Muscle of leg (tissue), 11 donors: ENCODE results near the gene STAG1. TPM values are rescaled to one million over a fixed set of nuclear protein-coding genes. Genes with fewer than 3 reads are reported as not detected.

ENCODE experiments used
- DNase-seq: peaks from one replicate; pipeline ENCODE4 v3.0.0; 2013
- H3K27ac ChIP-seq: one replicate; pipeline ENCODE4 v1.5.1; 2013; ENCODE audit warnings: mild to moderate bottlenecking, low read length, control low read depth
- H3K27me3 ChIP-seq: one replicate; pipeline ENCODE4 v1.6.1; 2013; ENCODE audit warnings: low read length; ENCODE audit not compliant: control insufficient read depth, insufficient read depth
- H3K36me3 ChIP-seq: one replicate; pipeline ENCODE4 v1.6.1; 2013; ENCODE audit warnings: low read length; ENCODE audit not compliant: control insufficient read depth, insufficient read depth
- H3K4me1 ChIP-seq: one replicate; pipeline ENCODE4 v1.6.1; 2013; ENCODE audit warnings: low read length; ENCODE audit not compliant: control insufficient read depth, insufficient read depth
- H3K4me3 ChIP-seq: one replicate; pipeline ENCODE4 v1.5.1; 2013; ENCODE audit warnings: low read length, control low read depth
- H3K9me3 ChIP-seq: replicated peaks from 2 replicates; pipeline ENCODE4 v1.6.1; 2013; ENCODE audit warnings: low read depth, low read length; ENCODE audit not compliant: control insufficient read depth
- WGBS: methylation state at CpG from one replicate; pipeline ENCODE4 v1.1.5; 2013; ENCODE audit warnings: missing lambda C conversion rate; ENCODE audit not compliant: insufficient coverage; 5-methylcytosine and 5-hydroxymethylcytosine counted together
- polyA plus RNA-seq, 8 donors: library from polyadenylated mRNA; unstranded; fragments of 120-200 nt; gene quantifications; one replicate each; pipeline versions ENCODE4 v1.2.1 to v1.2.3, GENCODE V29; 2013; ENCODE audit warnings: inconsistent platforms in 1 of 8, low replicate concordance in 1 of 8; ENCODE audit not compliant: insufficient read length in 8 of 8, insufficient read depth in 1 of 8
- total RNA-seq: library from RNA; stranded (reverse); fragments of 120-200 nt; gene quantifications from one replicate; pipeline ENCODE4 v1.2.4, GENCODE V29; 2013

STAG1 gene
- total and polyA plus RNA-seq, 9 donors, result 22.9 to 52.2 (median 32.9) TPM

DNA sequence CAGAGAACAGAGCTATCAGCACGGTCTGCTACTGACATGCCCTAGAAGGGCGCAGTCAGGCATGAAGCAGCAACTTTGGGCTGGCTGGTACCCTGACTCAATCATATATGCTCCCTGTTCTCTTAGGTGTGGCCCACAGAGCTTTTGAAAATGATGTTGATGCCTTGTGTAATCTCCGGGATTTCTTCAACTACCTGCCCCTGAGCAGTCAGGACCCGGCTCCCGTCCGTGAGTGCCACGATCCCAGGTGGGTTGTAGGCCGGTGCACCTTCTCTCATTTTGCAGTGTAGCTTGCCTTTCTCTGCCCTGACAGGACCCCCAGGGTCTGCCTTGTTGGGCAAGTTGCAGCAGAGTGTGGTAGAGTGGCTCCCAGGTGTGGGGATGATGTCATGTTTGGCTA is 454.4 kb downstream of the STAG1 start:
- WGBS, result 89% methylated on average over 7 of the region's 8 CpGs
- Histone ChIP-seq H3K36me3 (peaks cover 46% of the 10 kb centered on the region), H3K27ac (no peak overlapping the region), H3K27me3 (no peaks in the 10 kb centered on the region), H3K9me3 (no peaks in the 10 kb centered on the region), H3K4me1 (no peaks in the 10 kb centered on the region), H3K4me3 (no peak overlapping the region)
- no peak for DNase-seq

DNA sequence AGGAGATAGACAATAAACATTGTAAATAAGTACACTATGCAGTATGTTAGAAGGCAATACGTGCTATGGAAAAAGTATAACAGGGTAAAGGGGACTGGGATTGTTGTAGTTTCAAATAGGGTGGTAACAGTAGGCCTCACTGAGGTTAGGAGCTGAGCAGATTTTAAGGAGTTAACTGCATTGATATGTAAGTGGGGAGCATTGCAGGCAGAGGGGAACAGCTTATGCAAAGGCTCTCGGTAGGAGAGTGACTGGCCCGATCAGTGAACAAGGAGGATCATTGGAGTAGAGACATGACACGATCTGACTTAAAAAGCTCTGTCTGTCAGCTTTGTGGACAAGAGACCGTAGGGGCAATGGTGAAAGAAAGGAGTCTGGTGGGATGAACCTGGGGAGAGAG is 455.2 kb downstream of the STAG1 start:
- no peak overlapping the region for H3K4me3 ChIP-seq
- DNase-seq, result no peak
- H3K9me3 ChIP-seq, result no peaks in the 10 kb centered on the region
- H3K27ac ChIP-seq, result no peak overlapping the region
- 69% methylated on average over 4 of the region's 5 CpGs for WGBS
- no peaks in the 10 kb centered on the region for H3K27me3 ChIP-seq
- H3K4me1 ChIP-seq, result no peaks in the 10 kb centered on the region
- peaks cover 43% of the 10 kb centered on the region for H3K36me3 ChIP-seq

DNA sequence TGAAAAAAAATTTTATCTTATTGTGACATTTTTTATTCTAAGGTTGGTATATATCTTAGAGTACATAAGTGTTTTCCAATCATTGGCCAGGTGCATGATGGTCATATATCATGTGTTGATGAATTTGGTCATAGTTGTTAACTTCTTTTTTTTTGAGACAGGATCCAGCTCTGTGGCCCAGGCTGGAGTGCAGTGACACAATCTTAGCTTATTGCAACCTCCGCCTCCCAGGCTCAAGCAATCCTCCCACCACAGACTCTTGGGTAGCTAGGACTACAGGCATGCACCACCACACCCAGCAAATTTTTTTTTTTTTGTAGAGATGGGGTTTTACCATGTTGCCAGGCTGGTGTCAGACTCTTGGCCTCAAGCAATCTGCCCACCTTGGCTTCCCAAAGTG is 458.0 kb downstream of the STAG1 start:
- Histone ChIP-seq H3K27me3 (no peaks in the 10 kb centered on the region), H3K36me3 (peaks cover 28% of the 10 kb centered on the region), H3K27ac (no peak overlapping the region), H3K4me3 (no peak overlapping the region), H3K4me1 (no peaks in the 10 kb centered on the region), H3K9me3 (no peaks in the 10 kb centered on the region)
- no peak for DNase-seq
- WGBS, result no CpG with 5 or more reads among the region's 1 CpG

DNA sequence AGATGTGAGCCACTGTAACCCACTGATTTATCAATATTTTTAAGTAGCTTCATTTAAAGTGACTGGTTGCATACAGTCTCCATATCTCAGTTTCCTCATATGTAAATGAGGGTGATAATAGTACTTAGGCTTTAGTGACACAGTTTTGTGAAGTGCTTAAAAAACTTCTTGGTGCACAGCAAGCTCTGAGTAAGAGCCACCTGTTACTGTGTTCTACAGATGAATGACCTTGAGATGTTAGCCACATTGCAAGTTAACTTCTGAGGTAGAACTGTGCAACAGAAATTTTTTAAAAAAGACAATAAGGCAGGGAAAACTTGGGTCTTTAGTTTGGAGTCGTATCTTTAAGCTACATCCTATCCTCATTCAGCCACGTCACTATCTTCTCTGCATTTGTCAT is 458.9 kb downstream of the STAG1 start:
- no peak overlapping the region for H3K27ac ChIP-seq
- H3K4me3 ChIP-seq, result no peak overlapping the region
- WGBS, result no CpG with 5 or more reads among the region's 2 CpGs
- no peaks in the 10 kb centered on the region for H3K27me3 ChIP-seq
- H3K36me3 ChIP-seq, result peaks cover 21% of the 10 kb centered on the region
- H3K4me1 ChIP-seq, result no peaks in the 10 kb centered on the region
- no peaks in the 10 kb centered on the region for H3K9me3 ChIP-seq
- DNase-seq, result no peak

DNA sequence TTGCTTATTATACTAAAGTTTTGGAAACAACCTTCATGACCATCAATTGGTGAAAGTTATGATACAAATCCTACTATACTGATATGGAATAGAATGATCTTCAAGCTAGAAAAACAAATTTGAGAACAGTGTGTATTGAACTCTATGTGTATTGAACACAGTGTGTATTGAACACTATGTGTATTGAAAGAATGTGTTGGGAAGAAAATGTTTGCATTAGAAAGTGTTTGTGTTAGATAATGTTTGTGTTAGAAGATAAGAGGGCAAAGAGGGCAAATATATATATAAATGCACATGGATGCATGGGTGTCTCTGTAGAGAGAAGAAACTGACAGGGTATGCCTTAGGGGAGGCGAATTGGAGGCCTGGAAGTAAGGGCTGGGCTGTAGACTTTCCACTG is 459.7 kb downstream of the STAG1 start:
- WGBS, result no CpG with 5 or more reads among the region's 1 CpG
- DNase-seq, result no peak

DNA sequence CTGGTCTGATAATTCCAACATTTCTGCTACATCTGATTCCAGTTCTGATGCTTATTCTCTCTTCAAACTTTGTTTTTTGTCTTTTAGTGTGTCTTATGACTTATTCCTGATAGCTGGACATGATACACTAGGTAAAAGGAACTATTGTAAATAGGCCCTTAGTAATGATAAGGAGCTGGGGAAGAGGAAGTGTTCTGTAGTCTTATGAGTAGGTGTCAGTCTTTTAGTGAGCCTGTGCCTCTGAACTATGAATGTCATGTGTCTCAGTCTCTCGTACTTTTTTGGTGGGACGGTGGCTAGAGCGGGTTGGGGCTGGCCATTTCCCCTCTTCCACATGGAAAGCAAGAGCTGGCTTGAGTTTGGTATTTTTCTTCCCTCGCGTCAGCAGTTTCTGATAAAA is 460.9 kb downstream of the STAG1 start:
- Histone ChIP-seq H3K9me3 (no peaks in the 10 kb centered on the region), H3K4me1 (no peaks in the 10 kb centered on the region), H3K4me3 (no peak overlapping the region), H3K36me3 (peaks cover 11% of the 10 kb centered on the region), H3K27ac (no peak overlapping the region), H3K27me3 (no peaks in the 10 kb centered on the region)
- 100% methylated on average over 3 of the region's 5 CpGs for WGBS
- no peak for DNase-seq

More for the DNA sequence above, 459.7 kb downstream of the STAG1 start:
- Histone ChIP-seq H3K4me1 (no peaks in the 10 kb centered on the region), H3K36me3 (peaks cover 16% of the 10 kb centered on the region), H3K27me3 (no peaks in the 10 kb centered on the region), H3K27ac (no peak overlapping the region), H3K9me3 (no peaks in the 10 kb centered on the region), H3K4me3 (no peak overlapping the region)

Other genes with a start within 250 kb of the STAG1 start
- gene SLC35G2, start 66.7 kb upstream of the STAG1 start, total RNA-seq, result 2.7 TPM
- 1 to 10 TPM; 1.5 to 2.9 (median 2.2) TPM for gene SLC35G2, start 66.7 kb upstream of the STAG1 start, polyA plus RNA-seq
- 27.6 TPM for gene NCK1, start 109.8 kb upstream of the STAG1 start, total RNA-seq
- 10 to 100 TPM; 24.2 to 34.6 (median 27.1) TPM for gene NCK1, start 109.8 kb upstream of the STAG1 start, polyA plus RNA-seq
- gene IL20RB, start 205.6 kb upstream of the STAG1 start, total RNA-seq, result 0.84 TPM
- gene IL20RB, start 205.6 kb upstream of the STAG1 start, polyA plus RNA-seq, result 1 to 10 TPM in 1 of 8 donors, under 1 TPM in 7; 0.58 to 1.5 (median 0.80) TPM